ENCODE results near the gene GGTA1.
"Not testable (repeated sequence)": the region's sequence is repeated elsewhere in the genome, so short reads cannot be mapped to it uniquely, and the experiment has no call there.

GGTA1 gene

DNA sequence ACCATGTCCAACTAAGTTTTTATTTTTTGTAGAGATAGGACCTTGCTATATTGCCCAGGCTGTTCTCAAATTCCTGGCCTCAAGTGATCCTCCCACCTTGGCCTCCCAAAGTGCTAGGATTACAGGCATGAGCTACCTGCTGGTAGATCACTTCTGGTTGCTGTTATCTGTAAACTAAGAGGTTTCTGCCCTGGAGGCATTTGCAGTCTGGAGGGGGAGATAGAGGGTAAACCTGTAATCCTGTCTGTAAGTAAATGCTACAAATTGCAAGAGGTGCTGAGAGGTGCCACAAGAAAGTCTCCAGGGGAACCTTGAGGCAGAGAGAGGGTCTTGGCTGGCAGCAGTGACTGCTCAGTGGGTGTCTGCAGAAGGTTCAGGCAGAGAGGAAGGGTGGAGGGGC is 29.0 kb upstream of the GGTA1 start:
- H3K9me2 ChIP-seq (ENCODE audit: low read depth, low read length): no peaks in the 10 kb centered on the region
- no peaks in the 10 kb centered on the region for H3K79me2 ChIP-seq (ENCODE audit: insufficient read depth, low read length)
- H3F3A ChIP-seq (ENCODE audit: insufficient read depth, low read length): no peaks in the 10 kb centered on the region
- H3K4me3 ChIP-seq (ENCODE audit: low read depth, low read length, poor library complexity, severe bottlenecking): no peak overlapping the region
- H3K27me3 ChIP-seq (ENCODE audit: insufficient read depth, low read length): no peaks in the 10 kb centered on the region
- H3K36me3 ChIP-seq (ENCODE audit: insufficient read depth, low read length): no peaks in the 10 kb centered on the region
- no peak overlapping the region for H3K27ac ChIP-seq (ENCODE audit: low read depth, low read length, poor library complexity, severe bottlenecking)
- no peak overlapping the region for H3K4me2 ChIP-seq (ENCODE audit: low read length)
- no peak overlapping the region for H3K9ac ChIP-seq (ENCODE audit: low read length)
- no peaks in the 10 kb centered on the region for H3K9me3 ChIP-seq (ENCODE audit: low read length)
- H2AFZ ChIP-seq (ENCODE audit: low read length): no peak overlapping the region
- TF ChIP-seq, protein P1, sequence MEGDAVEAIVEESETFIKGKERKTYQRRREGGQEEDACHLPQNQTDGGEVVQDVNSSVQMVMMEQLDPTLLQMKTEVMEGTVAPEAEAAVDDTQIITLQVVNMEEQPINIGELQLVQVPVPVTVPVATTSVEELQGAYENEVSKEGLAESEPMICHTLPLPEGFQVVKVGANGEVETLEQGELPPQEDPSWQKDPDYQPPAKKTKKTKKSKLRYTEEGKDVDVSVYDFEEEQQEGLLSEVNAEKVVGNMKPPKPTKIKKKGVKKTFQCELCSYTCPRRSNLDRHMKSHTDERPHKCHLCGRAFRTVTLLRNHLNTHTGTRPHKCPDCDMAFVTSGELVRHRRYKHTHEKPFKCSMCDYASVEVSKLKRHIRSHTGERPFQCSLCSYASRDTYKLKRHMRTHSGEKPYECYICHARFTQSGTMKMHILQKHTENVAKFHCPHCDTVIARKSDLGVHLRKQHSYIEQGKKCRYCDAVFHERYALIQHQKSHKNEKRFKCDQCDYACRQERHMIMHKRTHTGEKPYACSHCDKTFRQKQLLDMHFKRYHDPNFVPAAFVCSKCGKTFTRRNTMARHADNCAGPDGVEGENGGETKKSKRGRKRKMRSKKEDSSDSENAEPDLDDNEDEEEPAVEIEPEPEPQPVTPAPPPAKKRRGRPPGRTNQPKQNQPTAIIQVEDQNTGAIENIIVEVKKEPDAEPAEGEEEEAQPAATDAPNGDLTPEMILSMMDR (IDR thresholded peaks at IDR 0.05; ENCODE audit: low read length): no peak
- no peak for TF ChIP-seq EZH2 (IDR thresholded peaks at IDR 0.05; ENCODE audit: borderline replicate concordance, low read length)
- H4K20me1 ChIP-seq (ENCODE audit: insufficient read depth, low read length): no peaks in the 10 kb centered on the region
- H3K4me1 ChIP-seq (ENCODE audit: insufficient read depth, low read length, severe bottlenecking): no peaks in the 10 kb centered on the region

DNA sequence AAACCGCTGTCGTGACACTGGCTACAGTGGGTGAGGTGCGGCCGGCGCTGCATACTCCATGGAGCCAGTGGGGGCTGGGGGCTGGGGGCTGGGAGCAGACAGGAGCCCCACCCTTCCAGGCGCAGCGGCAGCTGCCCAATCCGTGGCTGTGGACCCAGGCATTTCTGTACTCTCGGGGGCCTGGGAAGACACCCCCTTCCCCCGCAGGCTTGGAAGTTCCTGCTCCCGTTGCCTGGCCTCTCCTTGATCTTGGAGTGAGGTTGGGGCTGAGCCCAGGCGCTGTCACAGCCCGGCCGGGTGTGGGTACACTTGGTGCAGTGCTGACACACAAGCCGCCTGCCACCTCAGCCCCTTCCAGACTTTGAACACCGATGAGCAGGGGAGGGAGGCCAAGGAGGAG is 27.7 kb upstream of the GGTA1 start:
- H3K4me3 ChIP-seq (ENCODE audit: low read depth, low read length, poor library complexity, severe bottlenecking): no peak overlapping the region
- H2AFZ ChIP-seq (ENCODE audit: low read length): no peak overlapping the region
- H3K4me2 ChIP-seq (ENCODE audit: low read length): no peak overlapping the region
- H3K79me2 ChIP-seq (ENCODE audit: insufficient read depth, low read length): no peaks in the 10 kb centered on the region
- H3K27ac ChIP-seq (ENCODE audit: low read depth, low read length, poor library complexity, severe bottlenecking): no peak overlapping the region
- no peak for TF ChIP-seq EZH2 (IDR thresholded peaks at IDR 0.05; ENCODE audit: borderline replicate concordance, low read length)
- H3K9ac ChIP-seq (ENCODE audit: low read length): no peak overlapping the region
- H3K27me3 ChIP-seq (ENCODE audit: insufficient read depth, low read length): no peaks in the 10 kb centered on the region
- no peaks in the 10 kb centered on the region for H4K20me1 ChIP-seq (ENCODE audit: insufficient read depth, low read length)
- no peaks in the 10 kb centered on the region for H3F3A ChIP-seq (ENCODE audit: insufficient read depth, low read length)
- H3K9me2 ChIP-seq (ENCODE audit: low read depth, low read length): no peaks in the 10 kb centered on the region
- no peaks in the 10 kb centered on the region for H3K9me3 ChIP-seq (ENCODE audit: low read length)
- H3K36me3 ChIP-seq (ENCODE audit: insufficient read depth, low read length): no peaks in the 10 kb centered on the region
- no peaks in the 10 kb centered on the region for H3K4me1 ChIP-seq (ENCODE audit: insufficient read depth, low read length, severe bottlenecking)

DNA sequence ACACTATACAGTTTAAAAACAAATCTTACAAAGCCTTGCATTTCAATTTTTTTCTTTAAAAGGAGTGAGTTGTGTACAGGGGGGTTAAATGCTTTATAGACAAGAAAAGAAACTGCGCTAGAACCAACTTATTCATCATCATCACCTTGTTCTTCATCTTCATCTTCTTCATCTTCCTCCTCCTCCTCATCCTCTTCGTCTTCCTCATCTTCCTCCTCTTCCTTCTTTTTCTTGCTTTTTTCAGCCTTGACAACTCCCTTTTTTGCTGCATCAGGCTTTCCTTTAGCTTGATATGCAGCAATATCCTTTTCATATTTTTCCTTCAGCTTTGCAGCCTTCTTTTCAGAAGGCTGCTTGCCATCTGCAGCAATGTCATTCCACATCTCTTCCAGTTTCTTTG is 20.0 kb upstream of the GGTA1 start:
- H3F3A ChIP-seq (ENCODE audit: insufficient read depth, low read length); H3K4me3 ChIP-seq (ENCODE audit: low read depth, low read length, poor library complexity, severe bottlenecking); H3K27ac ChIP-seq (ENCODE audit: low read depth, low read length, poor library complexity, severe bottlenecking); H3K27me3 ChIP-seq (ENCODE audit: insufficient read depth, low read length); H3K9ac ChIP-seq (ENCODE audit: low read length); H3K9me2 ChIP-seq (ENCODE audit: low read depth, low read length); H3K36me3 ChIP-seq (ENCODE audit: insufficient read depth, low read length); H3K9me3 ChIP-seq (ENCODE audit: low read length); H3K4me2 ChIP-seq (ENCODE audit: low read length); H3K79me2 ChIP-seq (ENCODE audit: insufficient read depth, low read length); H2AFZ ChIP-seq (ENCODE audit: low read length); H3K4me1 ChIP-seq (ENCODE audit: insufficient read depth, low read length, severe bottlenecking); H4K20me1 ChIP-seq (ENCODE audit: insufficient read depth, low read length): not testable (repeated sequence)

DNA sequence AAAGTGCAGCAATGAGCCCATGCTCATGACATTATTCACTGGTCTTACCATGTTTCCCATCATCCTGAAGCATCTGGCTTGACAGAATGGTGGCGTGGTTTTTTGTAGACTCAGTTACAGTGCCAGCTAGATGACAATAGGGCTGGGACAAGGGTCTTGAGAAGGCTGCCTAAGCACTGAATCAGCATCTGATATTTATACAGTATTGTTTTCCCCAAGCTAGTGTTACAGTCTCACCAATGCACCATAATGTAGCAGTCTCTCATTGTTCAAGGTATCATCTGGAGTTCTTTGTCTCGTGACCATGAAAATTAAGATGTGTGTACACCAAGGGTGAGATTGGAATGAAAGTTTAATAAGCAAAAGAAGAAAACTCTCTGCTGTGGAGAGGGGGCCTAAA is 19.0 kb upstream of the GGTA1 start:
- Histone ChIP-seq H3F3A (ENCODE audit: insufficient read depth, low read length) (no peaks in the 10 kb centered on the region), H4K20me1 (ENCODE audit: insufficient read depth, low read length) (no peaks in the 10 kb centered on the region), H3K36me3 (ENCODE audit: insufficient read depth, low read length) (no peaks in the 10 kb centered on the region), H3K27ac (ENCODE audit: low read depth, low read length, poor library complexity, severe bottlenecking) (no peak overlapping the region), H2AFZ (ENCODE audit: low read length) (no peak overlapping the region), H3K9me3 (ENCODE audit: low read length) (no peaks in the 10 kb centered on the region), H3K4me1 (ENCODE audit: insufficient read depth, low read length, severe bottlenecking) (no peaks in the 10 kb centered on the region), H3K4me3 (ENCODE audit: low read depth, low read length, poor library complexity, severe bottlenecking) (no peak overlapping the region), H3K9ac (ENCODE audit: low read length) (no peak overlapping the region), H3K27me3 (ENCODE audit: insufficient read depth, low read length) (no peaks in the 10 kb centered on the region), H3K9me2 (ENCODE audit: low read depth, low read length) (no peaks in the 10 kb centered on the region), H3K4me2 (ENCODE audit: low read length) (no peak overlapping the region), H3K79me2 (ENCODE audit: insufficient read depth, low read length) (no peaks in the 10 kb centered on the region)
- TF ChIP-seq, protein P1 (IDR thresholded peaks at IDR 0.05; ENCODE audit: low read length): no peak
- no peak for TF ChIP-seq EZH2 (IDR thresholded peaks at IDR 0.05; ENCODE audit: borderline replicate concordance, low read length)

DNA sequence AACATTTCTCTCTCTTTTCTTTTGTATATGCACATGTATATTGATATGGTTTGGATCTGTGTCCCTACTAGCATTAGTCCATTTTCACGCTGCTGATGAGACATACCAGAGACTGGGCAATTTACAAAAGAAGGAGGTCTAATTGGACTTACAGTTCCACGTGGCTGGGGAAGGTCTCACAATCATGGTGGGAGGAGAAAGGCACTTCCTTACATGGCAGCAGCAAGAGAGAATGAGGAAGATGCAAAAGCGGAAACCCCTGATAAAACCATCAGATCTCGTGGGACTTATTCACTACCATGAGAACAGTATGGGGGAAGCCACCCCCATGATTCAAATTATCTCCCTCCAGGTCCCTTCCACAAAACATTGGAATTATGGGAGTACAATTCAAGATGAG is 13.5 kb upstream of the GGTA1 start:
- not testable (repeated sequence) for H3K27ac ChIP-seq (ENCODE audit: low read depth, low read length, poor library complexity, severe bottlenecking); H3F3A ChIP-seq (ENCODE audit: insufficient read depth, low read length); H3K9ac ChIP-seq (ENCODE audit: low read length); H3K27me3 ChIP-seq (ENCODE audit: insufficient read depth, low read length); H4K20me1 ChIP-seq (ENCODE audit: insufficient read depth, low read length); H3K4me3 ChIP-seq (ENCODE audit: low read depth, low read length, poor library complexity, severe bottlenecking); H3K4me1 ChIP-seq (ENCODE audit: insufficient read depth, low read length, severe bottlenecking); H3K4me2 ChIP-seq (ENCODE audit: low read length); H3K9me2 ChIP-seq (ENCODE audit: low read depth, low read length); H3K36me3 ChIP-seq (ENCODE audit: insufficient read depth, low read length); H3K9me3 ChIP-seq (ENCODE audit: low read length); H2AFZ ChIP-seq (ENCODE audit: low read length); H3K79me2 ChIP-seq (ENCODE audit: insufficient read depth, low read length)

Data from OCI-LY1 (cell line).